Omental fat pad (tissue), 4 donors: ENCODE measurements around the gene BBOF1. TPM values are rescaled to one million over a fixed set of nuclear protein-coding genes. Genes with fewer than 3 reads are reported as not detected.

Experiments
- ATAC-seq: fragments of 150-250 bp; one replicate; pipeline ENCODE4 v1.9.1; 2016; ENCODE audit warnings: mild to moderate bottlenecking, moderate library complexity; ENCODE audit not compliant: low FRiP score
- DNase-seq: peaks from one replicate; pipeline ENCODE4 v3.0.0-alpha.2; 2019; ENCODE audit warnings: low spot score
- total RNA-seq, 4 donors: library from RNA; depleted of rRNA; stranded (reverse); fragments of >200 nt; gene quantifications; one replicate each; pipeline ENCODE4 v1.1.0, GENCODE V29; 2016
- TF ChIP-seq, protein P1 (sequence below), 3 donors: fragments of 450-650 bp; IDR thresholded peaks; one replicate each; pipeline ENCODE4 v1.5.1; 2016 to 2017; ENCODE audit warnings: antibody characterized with exemption in 3 of 3, mild to moderate bottlenecking in 3 of 3, moderate library complexity in 2 of 3

BBOF1 gene
- total RNA-seq, 4 donors from 2014 or later = 4.0 to 10.4 (median 5.7) TPM

GRCh38 chr14:74049876-74050495 is 30.8 kb downstream of the BBOF1 start:
- TF ChIP-seq, protein P1, sequence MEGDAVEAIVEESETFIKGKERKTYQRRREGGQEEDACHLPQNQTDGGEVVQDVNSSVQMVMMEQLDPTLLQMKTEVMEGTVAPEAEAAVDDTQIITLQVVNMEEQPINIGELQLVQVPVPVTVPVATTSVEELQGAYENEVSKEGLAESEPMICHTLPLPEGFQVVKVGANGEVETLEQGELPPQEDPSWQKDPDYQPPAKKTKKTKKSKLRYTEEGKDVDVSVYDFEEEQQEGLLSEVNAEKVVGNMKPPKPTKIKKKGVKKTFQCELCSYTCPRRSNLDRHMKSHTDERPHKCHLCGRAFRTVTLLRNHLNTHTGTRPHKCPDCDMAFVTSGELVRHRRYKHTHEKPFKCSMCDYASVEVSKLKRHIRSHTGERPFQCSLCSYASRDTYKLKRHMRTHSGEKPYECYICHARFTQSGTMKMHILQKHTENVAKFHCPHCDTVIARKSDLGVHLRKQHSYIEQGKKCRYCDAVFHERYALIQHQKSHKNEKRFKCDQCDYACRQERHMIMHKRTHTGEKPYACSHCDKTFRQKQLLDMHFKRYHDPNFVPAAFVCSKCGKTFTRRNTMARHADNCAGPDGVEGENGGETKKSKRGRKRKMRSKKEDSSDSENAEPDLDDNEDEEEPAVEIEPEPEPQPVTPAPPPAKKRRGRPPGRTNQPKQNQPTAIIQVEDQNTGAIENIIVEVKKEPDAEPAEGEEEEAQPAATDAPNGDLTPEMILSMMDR (IDR thresholded peaks at IDR 0.05) = no peak
- ATAC-seq = no peak
- no peak for DNase-seq

DNA sequence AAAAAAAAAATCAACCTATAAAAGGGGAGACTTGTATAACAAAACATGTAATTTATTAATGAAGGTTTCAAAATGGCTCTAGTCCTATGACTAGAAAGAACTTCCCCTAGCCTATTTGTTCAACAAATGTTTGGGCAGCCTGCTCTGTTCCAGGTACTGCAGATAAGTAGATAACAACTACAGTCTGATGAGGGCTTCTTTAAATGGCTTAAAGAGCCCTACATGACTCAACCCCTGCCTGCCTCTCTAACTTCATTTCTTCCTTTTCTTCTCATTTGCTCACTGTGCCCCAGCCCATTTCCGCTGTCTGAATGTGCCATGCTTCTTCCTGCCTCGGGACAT is 43.6 kb downstream of the BBOF1 start:
- DNase-seq (no peak), ATAC-seq (no peak)
- TF ChIP-seq, protein P1 (IDR thresholded peaks at IDR 0.05) = no peak

DNA sequence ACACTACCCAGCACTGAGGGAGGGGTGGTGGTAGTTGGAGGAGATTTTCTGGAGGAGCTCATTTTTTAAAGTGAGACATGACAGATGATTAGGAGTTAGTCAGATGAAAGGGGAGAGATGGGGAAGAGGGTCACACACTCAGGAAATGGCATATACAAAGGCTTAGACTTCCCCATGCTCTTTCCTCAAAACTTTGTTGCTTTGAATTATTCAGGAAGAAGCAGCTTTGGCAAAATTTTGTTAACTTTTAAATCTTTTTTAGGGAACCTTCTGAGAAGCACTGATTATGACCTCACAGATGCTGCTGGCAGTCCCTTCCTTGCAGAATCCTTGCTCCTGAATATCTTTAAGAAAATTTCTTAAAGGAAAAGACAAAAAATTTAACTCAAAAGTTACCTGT is 45.3 kb downstream of the BBOF1 start:
- no peak for DNase-seq
- ATAC-seq = no peak
- TF ChIP-seq, protein P1 (IDR thresholded peaks at IDR 0.05) = no peak

GRCh38 chr14:74064883-74065282 is 45.7 kb downstream of the BBOF1 start:
- ATAC-seq = no peak
- DNase-seq = no peak
- TF ChIP-seq, protein P1 (IDR thresholded peaks at IDR 0.05) = no peak

DNA sequence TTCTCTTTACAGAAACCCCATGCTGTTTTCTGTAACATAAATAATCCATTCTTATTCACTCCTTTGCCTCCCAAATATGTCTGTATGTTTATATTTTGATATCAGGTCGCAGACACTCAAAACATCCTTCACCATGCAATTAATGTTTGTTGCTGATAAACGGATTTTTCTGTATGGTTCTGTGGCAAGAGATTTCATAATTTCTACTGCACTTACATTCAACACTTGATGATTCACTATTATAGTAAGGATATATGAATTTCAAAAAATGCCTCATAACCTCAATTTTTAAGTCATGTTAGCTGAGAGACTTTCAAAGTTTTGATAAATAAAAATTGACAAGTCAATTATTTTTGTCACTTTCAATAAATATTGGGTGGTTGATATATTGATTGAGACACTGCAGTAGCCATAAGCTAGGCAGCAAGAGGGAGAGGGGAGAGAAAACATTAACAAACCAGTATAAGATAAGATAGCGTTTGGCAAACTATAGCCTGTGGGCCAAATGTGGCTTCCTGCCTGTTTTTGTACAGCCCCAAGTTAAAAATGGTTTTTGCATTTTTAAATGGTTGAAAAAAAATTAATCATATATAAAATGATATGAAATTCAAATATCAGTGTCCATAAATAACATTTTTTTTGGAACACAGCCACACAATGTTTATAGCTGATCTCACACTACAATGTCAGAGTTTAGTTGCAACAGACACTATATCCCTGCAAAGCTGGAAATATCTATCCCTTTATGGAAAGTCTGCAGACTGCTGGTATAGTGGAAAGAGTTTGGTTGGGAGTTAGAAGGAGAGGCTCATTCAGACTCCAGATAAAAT is 46.8 kb downstream of the BBOF1 start:
- DNase-seq (no peak), ATAC-seq (no peak)
- TF ChIP-seq, protein P1 (IDR thresholded peaks at IDR 0.05) = no peak

DNA sequence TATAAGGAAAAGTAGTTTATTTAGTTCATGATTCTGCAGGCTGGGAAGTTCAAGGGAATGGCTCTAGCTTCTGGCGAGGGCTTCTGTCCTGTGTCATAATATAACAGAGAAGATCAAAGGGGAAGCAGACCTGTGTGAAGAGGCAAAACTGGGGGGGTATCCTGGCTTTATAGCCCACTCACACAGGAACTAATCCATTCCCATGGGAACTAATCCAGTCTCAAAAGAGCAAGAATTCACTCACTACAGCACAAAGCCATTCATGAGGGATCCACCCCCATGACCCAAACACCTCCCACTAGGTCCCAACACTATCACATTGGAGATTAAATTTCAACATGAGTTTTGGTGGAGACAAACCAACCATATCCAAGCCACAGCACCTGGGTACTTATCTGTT is 58.3 kb downstream of the BBOF1 start:
- DNase-seq (no peak), ATAC-seq (no peak)
- TF ChIP-seq, protein P1 (IDR thresholded peaks at IDR 0.05) = no peak
